HG02884 (cell line): ENCODE measurements around the gene GNA15.
"Not testable (repeated sequence)": the region's sequence is repeated elsewhere in the genome, so short reads cannot be mapped to it uniquely, and the experiment has no call there.

Experiments
- ATAC-seq: cut with Tn5 transposase; IDR thresholded peaks from one replicate; pipeline ENCODE4 v1.9.1; 2021; ENCODE audit warnings: mild to moderate bottlenecking, moderate library complexity; ENCODE audit not compliant: unreplicated experiment

Gene GNA15

GRCh38 chr19:3189702-3190469 lies 54.1 kb downstream of the GNA15 start:
- ATAC-seq = no peak

GRCh38 chr19:3190470-3190770 lies 54.6 kb downstream of the GNA15 start:
- ATAC-seq = no peak

GRCh38 chr19:3190921-3191805 lies 55.3 kb downstream of the GNA15 start:
- no peak for ATAC-seq

GRCh38 chr19:3191806-3192104 lies 55.9 kb downstream of the GNA15 start:
- not testable (repeated sequence) for ATAC-seq

GRCh38 chr19:3192228-3192635 lies 56.4 kb downstream of the GNA15 start:
- no peak for ATAC-seq

- ATAC-seq = no peak
Observed at GRCh38 chr19:3192684-3193083, 56.9 kb downstream of the GNA15 start.

GRCh38 chr19:3193256-3194105 lies 57.6 kb downstream of the GNA15 start:
- no peak for ATAC-seq

GRCh38 chr19:3194106-3195087 lies 58.6 kb downstream of the GNA15 start:
- no peak for ATAC-seq

- ATAC-seq = no peak
Observed at GRCh38 chr19:3196064-3196932, 60.5 kb downstream of the GNA15 start.

- ATAC-seq = no peak
Observed at GRCh38 chr19:3196933-3197205, 61.0 kb downstream of the GNA15 start.

- no peak for ATAC-seq
Observed at GRCh38 chr19:3198901-3199700, 63.3 kb downstream of the GNA15 start.

- no peak for ATAC-seq
Observed at GRCh38 chr19:3201072-3201700, 65.4 kb downstream of the GNA15 start.

- no peak for ATAC-seq
Observed at GRCh38 chr19:3201911-3202310, 66.1 kb downstream of the GNA15 start.

GRCh38 chr19:3202346-3202745 lies 66.5 kb downstream of the GNA15 start:
- no peak for ATAC-seq

GRCh38 chr19:3202895-3203294 lies 67.1 kb downstream of the GNA15 start:
- not testable (repeated sequence) for ATAC-seq

- ATAC-seq = no peak
Observed at GRCh38 chr19:3203805-3204645, 68.2 kb downstream of the GNA15 start.

GRCh38 chr19:3204646-3205275 lies 68.9 kb downstream of the GNA15 start:
- ATAC-seq = no peak
